Stimulated activated CD4-positive, alpha-beta T cell treated with anti-CD3 and anti-CD28 coated beads, Interleukin-15, amount 100 ng/mL, for 1 hour (primary cell): ENCODE results near the gene EXOC6B.
"Not testable (repeated sequence)": the region's sequence is repeated elsewhere in the genome, so short reads cannot be mapped to it uniquely, and the experiment has no call there.

Experiments used
- DNase-seq, 2 donors: peaks; one replicate each; pipeline ENCODE4 v3.0.0-alpha.2; 2020; ENCODE audit warnings: low read depth in 1 of 2, low spot score in 1 of 2

Gene EXOC6B

GRCh38 chr2:72685638-72686213 is 140.1 kb downstream of the EXOC6B start:
- no peak for DNase-seq

- no peak for DNase-seq
Measured at GRCh38 chr2:72682061-72682460, 143.8 kb downstream of the EXOC6B start.

GRCh38 chr2:72681016-72681995 is 144.5 kb downstream of the EXOC6B start:
- no peak for DNase-seq

GRCh38 chr2:72678024-72678423 is 147.8 kb downstream of the EXOC6B start:
- DNase-seq: no peak

- no peak for DNase-seq
Measured at GRCh38 chr2:72676341-72677025, 149.3 kb downstream of the EXOC6B start.

- DNase-seq: no peak
Measured at GRCh38 chr2:72674982-72675915, 150.6 kb downstream of the EXOC6B start.

GRCh38 chr2:72673279-72673678 is 152.6 kb downstream of the EXOC6B start:
- no peak for DNase-seq

- no peak for DNase-seq
Measured at GRCh38 chr2:72669121-72669520, 156.7 kb downstream of the EXOC6B start.

- DNase-seq: no peak
Measured at GRCh38 chr2:72668647-72669046, 157.2 kb downstream of the EXOC6B start.

- DNase-seq: no peak
Measured at GRCh38 chr2:72665448-72665847, 160.4 kb downstream of the EXOC6B start.

- no peak for DNase-seq
Measured at GRCh38 chr2:72661985-72662384, 163.8 kb downstream of the EXOC6B start.

GRCh38 chr2:72649810-72650209 is 176.0 kb downstream of the EXOC6B start:
- no peak for DNase-seq

- DNase-seq: not testable (repeated sequence)
Measured at GRCh38 chr2:72641221-72641620, 184.6 kb downstream of the EXOC6B start.

GRCh38 chr2:72638600-72639211 is 187.1 kb downstream of the EXOC6B start:
- no peak for DNase-seq

GRCh38 chr2:72636210-72636609 is 189.6 kb downstream of the EXOC6B start:
- DNase-seq: no peak

GRCh38 chr2:72630767-72631166 is 195.1 kb downstream of the EXOC6B start:
- DNase-seq: no peak

- no peak for DNase-seq
Measured at GRCh38 chr2:72629062-72629461, 196.8 kb downstream of the EXOC6B start.

GRCh38 chr2:72627083-72627482 is 198.8 kb downstream of the EXOC6B start:
- DNase-seq: no peak

GRCh38 chr2:72625366-72625765 is 200.5 kb downstream of the EXOC6B start:
- no peak for DNase-seq

GRCh38 chr2:72623481-72623880 is 202.4 kb downstream of the EXOC6B start:
- DNase-seq: no peak
